ENCODE results near the gene GPR160. TPM values are rescaled to one million over a fixed set of nuclear protein-coding genes. Genes with fewer than 3 reads are reported as not detected.

The GPR160 gene
- total RNA-seq, 1 donor from 2014 or later: 1.3 TPM

- no peak for FAIRE-seq
- no peaks in the 10 kb centered on the region for H3K36me3 ChIP-seq (ENCODE audit: control insufficient read depth, insufficient read depth, low read length)
- TF ChIP-seq CTCF (IDR thresholded peaks at IDR 0.05; ENCODE audit: insufficient read depth, low read length, severe bottlenecking): no peak
Observed at GRCh38 chr3:170021083-170021482, 16.7 kb upstream of the GPR160 start.

GRCh38 chr3:170022336-170022735 is 15.5 kb upstream of the GPR160 start:
- Histone ChIP-seq H3K4me3 (ENCODE audit: low read depth, low read length) (no peak overlapping the region), H3K36me3 (ENCODE audit: control insufficient read depth, insufficient read depth, low read length) (no peaks in the 10 kb centered on the region), H3K27me3 (ENCODE audit: control insufficient read depth, insufficient read depth, low read length) (peaks cover 1% of the 10 kb centered on the region)
- no peak for TF ChIP-seq CTCF (IDR thresholded peaks at IDR 0.05; ENCODE audit: insufficient read depth, low read length, severe bottlenecking)
- DNase-seq (ENCODE audit: low read depth): no peak
- no peak for FAIRE-seq

More at GRCh38 chr3:170021083-170021482, 16.7 kb upstream of the GPR160 start:
- peaks cover 1% of the 10 kb centered on the region for H3K27me3 ChIP-seq (ENCODE audit: control insufficient read depth, insufficient read depth, low read length)
- H3K4me3 ChIP-seq (ENCODE audit: low read depth, low read length): no peak overlapping the region
- no peak for DNase-seq (ENCODE audit: low read depth)

- H3K36me3 ChIP-seq (ENCODE audit: control insufficient read depth, insufficient read depth, low read length): no peaks in the 10 kb centered on the region
- H3K27me3 ChIP-seq (ENCODE audit: control insufficient read depth, insufficient read depth, low read length): peaks cover 1% of the 10 kb centered on the region
- FAIRE-seq (no peak), DNase-seq (ENCODE audit: low read depth) (no peak)
- no peak overlapping the region for H3K4me3 ChIP-seq (ENCODE audit: low read depth, low read length)
- no peak for TF ChIP-seq CTCF (IDR thresholded peaks at IDR 0.05; ENCODE audit: insufficient read depth, low read length, severe bottlenecking)
Observed at GRCh38 chr3:170023165-170023564, 14.6 kb upstream of the GPR160 start.

- FAIRE-seq (no peak), DNase-seq (ENCODE audit: low read depth) (no peak)
- no peak for TF ChIP-seq CTCF (IDR thresholded peaks at IDR 0.05; ENCODE audit: insufficient read depth, low read length, severe bottlenecking)
- no peaks in the 10 kb centered on the region for H3K36me3 ChIP-seq (ENCODE audit: control insufficient read depth, insufficient read depth, low read length)
- H3K4me3 ChIP-seq (ENCODE audit: low read depth, low read length): no peak overlapping the region
- no peaks in the 10 kb centered on the region for H3K27me3 ChIP-seq (ENCODE audit: control insufficient read depth, insufficient read depth, low read length)
Observed at GRCh38 chr3:170024581-170024980, 13.2 kb upstream of the GPR160 start.

- Histone ChIP-seq H3K27me3 (ENCODE audit: control insufficient read depth, insufficient read depth, low read length) (no peaks in the 10 kb centered on the region), H3K4me3 (ENCODE audit: low read depth, low read length) (no peak overlapping the region), H3K36me3 (ENCODE audit: control insufficient read depth, insufficient read depth, low read length) (no peaks in the 10 kb centered on the region)
- TF ChIP-seq CTCF (IDR thresholded peaks at IDR 0.05; ENCODE audit: insufficient read depth, low read length, severe bottlenecking): no peak
- DNase-seq (ENCODE audit: low read depth) (no peak), FAIRE-seq (no peak)
Observed at GRCh38 chr3:170027233-170028102, 10.3 kb upstream of the GPR160 start.
